Activated CD8-positive, alpha-beta T cell treated with anti-CD3 and anti-CD28 coated beads, Interleukin-2, amount 10 ng/mL, durations not matched to agents 7 days and 5 days (primary cell): Measurements from ENCODE around the gene SLC45A3. TPM values are rescaled to one million over a fixed set of nuclear protein-coding genes. Genes with fewer than 3 reads are reported as not detected.

Source experiments
- total RNA-seq, 2 experiments: library from RNA; stranded (reverse); gene quantifications; one replicate each; pipeline ENCODE4 v1.2.3, GENCODE V29; 2021

Gene SLC45A3
- total RNA-seq, 2 experiments from 2014 or later = 0.18 to 0.21 TPM

Other genes starting within 250 kb of the SLC45A3 start
- gene BLACAT1, start 224.5 kb downstream of the SLC45A3 start, total RNA-seq = under 1 TPM; 0.16 TPM
- 1 to 10 TPM; 4.5 to 6.0 TPM for gene CDK18, start 175.8 kb downstream of the SLC45A3 start, total RNA-seq
- gene ELK4, start 48.5 kb downstream of the SLC45A3 start, total RNA-seq = 10 to 100 TPM; 95.2 to 97.5 TPM
- gene NUCKS1, start 69.7 kb upstream of the SLC45A3 start, total RNA-seq = 100 to 1,000 TPM; 236 to 237 TPM
- 10 to 100 TPM; 42.5 to 42.7 TPM for gene RAB29, start 95.0 kb upstream of the SLC45A3 start, total RNA-seq
- gene SLC41A1, start 132.7 kb upstream of the SLC45A3 start, total RNA-seq = 10 to 100 TPM in 1 of 2 experiments, 1 to 10 TPM in 1; 8.9 to 10.1 TPM
- gene PM20D1, start 169.6 kb upstream of the SLC45A3 start, total RNA-seq = under 1 TPM; 0.16 to 0.55 TPM